ENCODE data around the gene MACROD1. TPM values are rescaled to one million over a fixed set of nuclear protein-coding genes. Genes with fewer than 3 reads are reported as not detected.

The MACROD1 gene
- total and polyA plus RNA-seq, 2 of the 13 experiments (the other 11 are each of a cell fraction or from before 2014, with no cell fraction given), result 23.1 to 34.5 TPM

- peak; percentile 81 for TF ChIP-seq MEIS2 (CRISPR knock-in tag; IDR thresholded peaks at IDR 0.05)
- no peak for TF ChIP-seq FOXP1 (IDR thresholded peaks at IDR 0.05)
- TF ChIP-seq FOXP1 (CRISPR knock-in tag; IDR thresholded peaks at IDR 0.05), result no peak
- TF ChIP-seq ZBTB38 (CRISPR knock-in tag; IDR thresholded peaks at IDR 0.05), result no peak; the same call in 1 of the 2 replicates
- TF ChIP-seq PCBP2 (optimal IDR thresholded peaks at IDR 0.05; ENCODE audit: low read depth, low read length, poor library complexity, severe bottlenecking), result no peak
- peak; percentile 71; the same call in 1 of the 2 replicates for TF ChIP-seq BRCA1 (CRISPR knock-in tag; IDR thresholded peaks at IDR 0.05)
- TF ChIP-seq YY1 (IDR thresholded peaks at IDR 0.05; ENCODE audit: insufficient read depth, insufficient replicate concordance, low read depth, low read length), result peak; percentile 96
- peak; percentile 51; the same call in 1 of the 2 replicates for TF ChIP-seq ZNF777 (CRISPR knock-in tag; IDR thresholded peaks at IDR 0.05)
- TF ChIP-seq CEBPZ (IDR thresholded peaks at IDR 0.05; ENCODE audit: low read length), result no peak
- TF ChIP-seq MLX (CRISPR knock-in tag; IDR thresholded peaks at IDR 0.05), result 0 out of 2 replicates have a peak, but pooled peaks have one; percentile 27
- TF ChIP-seq RBAK (CRISPR knock-in tag; IDR thresholded peaks at IDR 0.05), result no peak
- peak; percentile 74 for TF ChIP-seq ZNF274 (CRISPR knock-in tag; IDR thresholded peaks at IDR 0.05)
- TF ChIP-seq HOXA7 (CRISPR knock-in tag; IDR thresholded peaks at IDR 0.05), result no peak
- peak; percentile 49; the same call in 1 of the 2 replicates for TF ChIP-seq KLF11 (CRISPR knock-in tag; IDR thresholded peaks at IDR 0.05)
- peak; percentile 36 for TF ChIP-seq PAXIP1 (CRISPR knock-in tag; conservative IDR thresholded peaks at IDR 0.05)
- no peak; the same call in 1 of the 2 replicates for TF ChIP-seq AHR (CRISPR knock-in tag; IDR thresholded peaks at IDR 0.05)
- TF ChIP-seq ZNF883 (CRISPR knock-in tag; IDR thresholded peaks at IDR 0.05; ENCODE audit: not compliant biosample characterization), result no peak
- no peak; the same call in 1 of the 2 replicates for TF ChIP-seq ZZZ3 (CRISPR knock-in tag; IDR thresholded peaks at IDR 0.05; ENCODE audit: borderline replicate concordance)
- 0 out of 2 replicates have a peak, but pooled peaks have one; percentile 10 for TF ChIP-seq GTF3A (CRISPR knock-in tag; conservative IDR thresholded peaks at IDR 0.05)
- TF ChIP-seq HOXD1 (CRISPR knock-in tag; IDR thresholded peaks at IDR 0.05), result peak; percentile 89
- no peak for TF ChIP-seq GMEB2 (CRISPR knock-in tag; IDR thresholded peaks at IDR 0.05; ENCODE audit: low read depth)
- no peak for TF ChIP-seq ZNF75D (CRISPR knock-in tag; IDR thresholded peaks at IDR 0.05; ENCODE audit: borderline replicate concordance)
These were observed 179.6 kb downstream of the MACROD1 start, which contains the start of gene OTUB1 (continued) for GRCh38 chr11:63986156-63986931.

Data from HepG2 (cell line).